ENCODE results near the gene MTF1. TPM values are rescaled to one million over a fixed set of nuclear protein-coding genes. Genes with fewer than 3 reads are reported as not detected.
"Not testable (repeated sequence)": the region's sequence is repeated elsewhere in the genome, so short reads cannot be mapped to it uniquely, and the experiment has no call there.

The MTF1 gene
- total RNA-seq, 2 donors from 2014 or later, result 21.0 to 23.4 TPM

- H3K27ac Mint-ChIP-seq, result no peak within 1 kb of the TSS
- peak; percentile 36 to 77 for DNase-seq (ENCODE audit: low spot score in 2 of 2)
- H3K36me3 Mint-ChIP-seq, result peaks cover 0 to 9% of the 10 kb centered on the region in 2 donors
- H3K9me3 Mint-ChIP-seq, result no peaks in the 10 kb centered on the region
- ATAC-seq, result peak; percentile 73 to 81
Measured at GRCh38 chr1:37793773-37794371, 65.5 kb downstream of the MTF1 start, which contains the start of gene MANEAL. TSS of gene MANEAL (plus strand) at chr1:37793847. CDS start at chr1:37794183, 336 bp downstream.

- no peak overlapping the region for H3K27ac Mint-ChIP-seq
- no peaks in the 10 kb centered on the region for H3K9me3 Mint-ChIP-seq
Measured at GRCh38 chr1:37792943-37793686, 66.3 kb downstream of the MTF1 start.

GRCh38 chr1:37782491-37782890 lies 76.9 kb downstream of the MTF1 start:
- H3K27ac Mint-ChIP-seq, result no peak overlapping the region
- H3K9me3 Mint-ChIP-seq, result no peaks in the 10 kb centered on the region
- H3K36me3 Mint-ChIP-seq, result no peaks in the 10 kb centered on the region
- DNase-seq (ENCODE audit: low spot score in 2 of 2), result no peak
- no peak for ATAC-seq

More at GRCh38 chr1:37792943-37793686, 66.3 kb downstream of the MTF1 start:
- H3K36me3 Mint-ChIP-seq, result peaks cover 0 to 9% of the 10 kb centered on the region in 2 donors
- ATAC-seq (no peak), DNase-seq (ENCODE audit: low spot score in 2 of 2) (peak in 1 of 2 donors; percentile 51)

- H3K27ac Mint-ChIP-seq, result no peak overlapping the region
Measured at GRCh38 chr1:37778654-37779053, 80.7 kb downstream of the MTF1 start.

GRCh38 chr1:37776946-37777516 lies 82.4 kb downstream of the MTF1 start:
- H3K9me3 Mint-ChIP-seq, result peaks cover 2 to 5% of the 10 kb centered on the region in 2 donors
- DNase-seq (ENCODE audit: low spot score in 2 of 2) (no peak), ATAC-seq (peak; percentile 57 to 72)
- no peak overlapping the region for H3K27ac Mint-ChIP-seq
- no peaks in the 10 kb centered on the region for H3K36me3 Mint-ChIP-seq

More at GRCh38 chr1:37778654-37779053, 80.7 kb downstream of the MTF1 start:
- no peak for ATAC-seq
- Mint-ChIP-seq H3K9me3 (no peaks in the 10 kb centered on the region), H3K36me3 (no peaks in the 10 kb centered on the region)
- DNase-seq (ENCODE audit: low spot score in 2 of 2), result no peak

- H3K36me3 Mint-ChIP-seq; H3K27ac Mint-ChIP-seq; DNase-seq (ENCODE audit: low spot score in 2 of 2); H3K9me3 Mint-ChIP-seq; ATAC-seq: not testable (repeated sequence)
Measured at GRCh38 chr1:37771440-37771839, 88.0 kb downstream of the MTF1 start.

- no peak for ATAC-seq
- H3K36me3 Mint-ChIP-seq, result peaks cover 11 to 12% of the 10 kb centered on the region in 2 donors
- H3K9me3 Mint-ChIP-seq, result peaks cover 0 to 5% of the 10 kb centered on the region in 2 donors
Measured at GRCh38 chr1:37767488-37767887, 91.9 kb downstream of the MTF1 start.

GRCh38 chr1:37765916-37766664 lies 93.3 kb downstream of the MTF1 start:
- no peak overlapping the region for H3K27ac Mint-ChIP-seq
- H3K9me3 Mint-ChIP-seq, result peaks cover 0 to 5% of the 10 kb centered on the region in 2 donors
- peaks cover 11 to 12% of the 10 kb centered on the region in 2 donors for H3K36me3 Mint-ChIP-seq
- ATAC-seq (peak; percentile 80 to 84), DNase-seq (ENCODE audit: low spot score in 2 of 2) (peak in 1 of 2 donors; percentile 51)

More at GRCh38 chr1:37767488-37767887, 91.9 kb downstream of the MTF1 start:
- H3K27ac Mint-ChIP-seq, result no peak overlapping the region
- DNase-seq (ENCODE audit: low spot score in 2 of 2), result no peak

GRCh38 chr1:37764888-37765441 lies 94.4 kb downstream of the MTF1 start, which contains the start of gene EPHA10:
TSS of gene EPHA10 (minus strand) at chr1:37765120. CDS start at chr1:37765066, 54 bp downstream.
- ATAC-seq (no peak), DNase-seq (ENCODE audit: low spot score in 2 of 2) (no peak)
- Mint-ChIP-seq H3K27ac (no peak within 1 kb of the TSS), H3K9me3 (peaks cover 0 to 5% of the 10 kb centered on the region in 2 donors), H3K36me3 (peaks cover 11 to 12% of the 10 kb centered on the region in 2 donors)

- ATAC-seq, result peak in 1 of 2 donors; percentile 42
- Mint-ChIP-seq H3K27ac (no peak overlapping the region), H3K36me3 (peaks cover 11 to 12% of the 10 kb centered on the region in 2 donors), H3K9me3 (peaks cover 0 to 5% of the 10 kb centered on the region in 2 donors)
- peak in 1 of 2 donors; percentile 74 for DNase-seq (ENCODE audit: low spot score in 2 of 2)
Measured at GRCh38 chr1:37764414-37764825, 95.0 kb downstream of the MTF1 start.

GRCh38 chr1:37763791-37764413 lies 95.5 kb downstream of the MTF1 start:
- DNase-seq (ENCODE audit: low spot score in 2 of 2) (no peak), ATAC-seq (no peak)
- Mint-ChIP-seq H3K9me3 (peaks cover 0 to 5% of the 10 kb centered on the region in 2 donors), H3K27ac (no peak overlapping the region), H3K36me3 (peaks cover 11 to 12% of the 10 kb centered on the region in 2 donors)

- ATAC-seq (no peak), DNase-seq (ENCODE audit: low spot score in 2 of 2) (no peak)
- Mint-ChIP-seq H3K27ac (no peak overlapping the region), H3K36me3 (peaks cover 11 to 12% of the 10 kb centered on the region in 2 donors), H3K9me3 (peaks cover 0 to 5% of the 10 kb centered on the region in 2 donors)
Measured at GRCh38 chr1:37762516-37762915, 96.9 kb downstream of the MTF1 start.

GRCh38 chr1:37761416-37762095 lies 97.8 kb downstream of the MTF1 start:
- H3K9me3 Mint-ChIP-seq, result peaks cover 0 to 5% of the 10 kb centered on the region in 2 donors
- ATAC-seq (no peak), DNase-seq (ENCODE audit: low spot score in 2 of 2) (no peak)
- no peak overlapping the region for H3K27ac Mint-ChIP-seq
- H3K36me3 Mint-ChIP-seq, result peaks cover 11 to 12% of the 10 kb centered on the region in 2 donors

Measured in activated naive CD4-positive, alpha-beta T cell treated with anti-CD3 and anti-CD28 coated beads, Interleukin-2, amount 50 U/mL, for 72 hours (primary cell).